Endothelial cell of umbilical vein (primary cell): ENCODE results near the gene SUPT20HL1.
"Not testable (repeated sequence)": the region's sequence is repeated elsewhere in the genome, so short reads cannot be mapped to it uniquely, and the experiment has no call there.

Source experiments
- CTCF ChIP-seq, 2 donors: IDR thresholded peaks; 1 replicate in 1 of 2; 2 replicates in 1 of 2; pipeline ENCODE4 v1.5.1; 2011; ENCODE audit warnings: low read length in 2 of 2, mild to moderate bottlenecking in 2 of 2, moderate library complexity in 2 of 2, control low read depth in 1 of 2, inconsistent platforms in 1 of 2, low read depth in 1 of 2; ENCODE audit not compliant: insufficient read depth in 1 of 2; ENCODE audit errors: extremely low read depth in 1 of 2
- EZH2 ChIP-seq: IDR thresholded peaks from 2 replicates; pipeline ENCODE4 v1.6.1; 2012; ENCODE audit warnings: borderline replicate concordance, low read depth, mild to moderate bottlenecking, moderate library complexity, low read length, inconsistent platforms; ENCODE audit not compliant: severe bottlenecking
- MYC ChIP-seq: IDR thresholded peaks from one replicate; pipeline ENCODE4 v1.6.1; 2011; ENCODE audit warnings: mild to moderate bottlenecking, low read depth, low read length
- POLR2AphosphoS5 ChIP-seq: IDR thresholded peaks from 2 replicates; pipeline ENCODE4 v1.6.1; 2012; ENCODE audit warnings: low read depth, mild to moderate bottlenecking, control low read depth, low read length, moderate library complexity; ENCODE audit not compliant: insufficient read depth

GRCh38 chrX:24311507-24312248 is 48.8 kb upstream of the SUPT20HL1 start:
- not testable (repeated sequence) for TF ChIP-seq CTCF (IDR thresholded peaks at IDR 0.05; ENCODE audit: extremely low read depth in 1 of 2, insufficient read depth in 1 of 2, low read depth in 1 of 2, low read length in 2 of 2); POLR2AphosphoS5; EZH2; MYC
